BJ (cell line): ENCODE measurements around the gene TRIM2. TPM values are rescaled to one million over a fixed set of nuclear protein-coding genes. Genes with fewer than 3 reads are reported as not detected.

ENCODE experiments used
- CTCF ChIA-PET: fragments of 350-600 bp; formaldehyde crosslinking; extraction: SDS; loops from one replicate; lab custom pipeline; 2021; ENCODE audit warnings: antibody characterized with exemption, inconsistent platforms; lab: Yijun Ruan, JAX
- POLR2A ChIA-PET: fragments of 300-600 bp; sonication (Branson Sonifier 250); formaldehyde crosslinking; extraction: SDS; loops from one replicate; lab custom pipeline; 2021; ENCODE audit warnings: antibody characterized with exemption; lab: Charles Lee
- DNase-seq: peaks from one replicate; pipeline ENCODE4 v3.0.0-alpha.2; 2011; ENCODE audit warnings: low read depth
- H3K27me3 ChIP-seq: 2 replicates; pipeline ENCODE4 v1.6.0; 2011; ENCODE audit warnings: low read length; ENCODE audit not compliant: control insufficient read depth, insufficient read depth
- H3K36me3 ChIP-seq: 2 replicates; pipeline ENCODE4 v1.5.1; 2011; ENCODE audit warnings: low read length; ENCODE audit not compliant: control insufficient read depth, insufficient read depth
- H3K4me3 ChIP-seq: 2 replicates; pipeline ENCODE4 v1.5.1; 2011; ENCODE audit warnings: low read depth, mild to moderate bottlenecking, control low read depth, low read length
- polyA plus RNA-seq: library from polyadenylated mRNA; depleted of rRNA; stranded (reverse); fragments of >200 nt; gene quantifications from 2 replicates; pipeline ENCODE4 v1.2.3, GENCODE V29; 2011
- TF ChIP-seq, protein P1 (sequence below): IDR thresholded peaks from 2 replicates; pipeline ENCODE4 v1.5.1; 2011; ENCODE audit warnings: low read depth, mild to moderate bottlenecking, control low read depth, inconsistent platforms, low read length, moderate library complexity; ENCODE audit not compliant: insufficient read depth

The TRIM2 gene
- polyA plus RNA-seq, 1 experiment, result 34.1 TPM

GRCh38 chr4:153283260-153283659, 79.0 kb downstream of the TRIM2 start:
- ChIA-PET POLR2A (no interaction called here), CTCF (no interaction called here)
- no peaks in the 10 kb centered on the region for H3K27me3 ChIP-seq
- TF ChIP-seq, protein P1, sequence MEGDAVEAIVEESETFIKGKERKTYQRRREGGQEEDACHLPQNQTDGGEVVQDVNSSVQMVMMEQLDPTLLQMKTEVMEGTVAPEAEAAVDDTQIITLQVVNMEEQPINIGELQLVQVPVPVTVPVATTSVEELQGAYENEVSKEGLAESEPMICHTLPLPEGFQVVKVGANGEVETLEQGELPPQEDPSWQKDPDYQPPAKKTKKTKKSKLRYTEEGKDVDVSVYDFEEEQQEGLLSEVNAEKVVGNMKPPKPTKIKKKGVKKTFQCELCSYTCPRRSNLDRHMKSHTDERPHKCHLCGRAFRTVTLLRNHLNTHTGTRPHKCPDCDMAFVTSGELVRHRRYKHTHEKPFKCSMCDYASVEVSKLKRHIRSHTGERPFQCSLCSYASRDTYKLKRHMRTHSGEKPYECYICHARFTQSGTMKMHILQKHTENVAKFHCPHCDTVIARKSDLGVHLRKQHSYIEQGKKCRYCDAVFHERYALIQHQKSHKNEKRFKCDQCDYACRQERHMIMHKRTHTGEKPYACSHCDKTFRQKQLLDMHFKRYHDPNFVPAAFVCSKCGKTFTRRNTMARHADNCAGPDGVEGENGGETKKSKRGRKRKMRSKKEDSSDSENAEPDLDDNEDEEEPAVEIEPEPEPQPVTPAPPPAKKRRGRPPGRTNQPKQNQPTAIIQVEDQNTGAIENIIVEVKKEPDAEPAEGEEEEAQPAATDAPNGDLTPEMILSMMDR, result no peak
- no peak overlapping the region for H3K4me3 ChIP-seq
- no peak for DNase-seq
- H3K36me3 ChIP-seq, result peaks cover 3% of the 10 kb centered on the region

DNA sequence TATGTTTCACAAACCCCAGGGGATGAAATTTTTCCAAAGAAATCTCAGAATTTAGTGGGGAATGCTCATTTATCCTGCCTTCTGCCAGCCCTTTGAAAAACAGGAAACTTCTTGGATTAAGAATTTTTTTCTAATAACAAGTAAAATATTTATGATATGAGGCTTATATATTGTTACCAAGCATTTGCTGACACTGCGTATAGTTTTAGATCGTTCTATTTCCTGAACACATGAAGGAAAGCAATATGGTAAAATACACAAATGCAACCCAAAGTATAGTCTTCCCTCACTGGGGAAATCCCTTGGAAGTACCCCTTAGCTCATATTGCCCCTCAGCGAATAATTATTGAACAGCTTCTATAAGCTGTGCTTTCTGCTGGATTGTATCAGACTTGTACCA, 85.9 kb downstream of the TRIM2 start:
- ChIA-PET POLR2A (no interaction called here), CTCF (interaction anchor here (1.6 kb wide), 1 partner anchor 13 kb away, joined by 6 read pairs; no protein-coding TSS in a partner anchor)
- no peak for DNase-seq
- TF ChIP-seq, protein P1, result no peak
- H3K27me3 ChIP-seq, result no peaks in the 10 kb centered on the region
- H3K36me3 ChIP-seq, result peaks cover 7% of the 10 kb centered on the region
- no peak overlapping the region for H3K4me3 ChIP-seq

GRCh38 chr4:153291562-153291961, 87.3 kb downstream of the TRIM2 start:
- ChIA-PET CTCF (interaction anchor here (1.6 kb wide), 1 partner anchor 14 kb away, joined by 6 read pairs; no protein-coding TSS in a partner anchor), POLR2A (interaction anchor here (0.8 kb wide), 1 partner anchor 13 kb away, joined by 9 read pairs; no protein-coding TSS in a partner anchor)
- H3K4me3 ChIP-seq, result no peak overlapping the region
- TF ChIP-seq, protein P1, result no peak
- no peak for DNase-seq
- peaks cover 10% of the 10 kb centered on the region for H3K36me3 ChIP-seq
- no peaks in the 10 kb centered on the region for H3K27me3 ChIP-seq

DNA sequence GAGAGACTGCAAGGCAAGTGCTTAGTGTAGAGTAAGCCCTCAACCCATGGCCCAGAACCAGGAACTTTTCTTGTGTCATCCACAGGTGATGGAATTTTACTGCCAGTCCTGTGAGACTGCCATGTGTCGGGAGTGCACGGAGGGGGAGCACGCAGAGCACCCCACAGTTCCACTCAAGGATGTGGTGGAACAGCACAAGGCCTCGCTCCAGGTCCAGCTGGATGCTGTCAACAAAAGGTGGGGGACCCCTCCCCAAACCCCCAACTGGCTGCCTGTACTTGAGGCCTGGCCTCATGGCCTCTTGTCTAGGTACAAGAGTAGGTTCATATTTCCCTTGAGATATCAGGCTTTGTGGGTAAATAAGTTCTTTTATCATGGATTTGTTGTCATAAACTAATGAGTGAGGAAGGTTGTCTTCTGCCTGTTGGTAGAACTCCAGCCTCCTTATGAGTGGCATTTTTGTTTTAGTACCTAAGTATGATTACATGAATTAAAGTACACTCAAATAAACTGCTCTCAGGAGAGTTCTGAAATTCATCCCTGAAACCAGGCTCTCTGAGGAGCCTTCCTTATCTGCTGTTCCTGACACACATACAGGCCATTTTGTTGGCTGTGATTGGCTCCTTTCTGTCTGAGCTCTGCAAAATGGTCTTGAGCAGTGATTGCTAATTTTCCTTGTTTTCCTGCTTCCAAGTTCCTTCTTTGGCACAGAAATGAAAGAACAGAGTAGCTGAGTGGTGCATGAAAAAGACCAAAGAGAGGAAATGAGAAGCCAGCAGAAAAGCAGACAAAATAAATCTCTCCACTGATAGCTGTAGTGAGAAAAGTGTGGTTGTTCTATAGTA, 88.9 kb downstream of the TRIM2 start:
- H3K36me3 ChIP-seq, result peaks cover 10% of the 10 kb centered on the region
- no peak overlapping the region for H3K4me3 ChIP-seq
- no peaks in the 10 kb centered on the region for H3K27me3 ChIP-seq
- ChIA-PET CTCF (interaction anchor here (1.1 kb wide), 1 partner anchor 47 kb away, joined by 3 read pairs; no protein-coding TSS in a partner anchor), POLR2A (no interaction called here)
- DNase-seq, result no peak
- TF ChIP-seq, protein P1, result no peak

DNA sequence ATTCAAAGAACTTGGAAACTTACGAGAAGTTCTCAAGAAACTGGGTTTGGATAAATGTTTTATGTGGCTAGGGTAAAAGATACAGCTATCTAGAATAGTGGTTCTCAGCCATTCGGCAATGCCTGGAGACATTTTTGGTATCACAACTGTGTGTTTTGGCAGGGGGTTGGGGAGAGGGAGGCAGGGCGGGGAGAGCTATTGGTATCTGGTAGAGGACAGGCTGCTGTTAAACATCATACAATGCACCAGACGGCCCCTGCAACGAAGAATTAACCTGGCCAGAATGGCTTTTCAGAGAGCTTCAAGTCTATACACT, 89.5 kb downstream of the TRIM2 start:
- ChIA-PET CTCF (interaction anchor here (1.3 kb wide), 1 partner anchor 86 kb away, joined by 4 read pairs; no protein-coding TSS in a partner anchor), POLR2A (no interaction called here)
- Histone ChIP-seq H3K36me3 (peaks cover 10% of the 10 kb centered on the region), H3K4me3 (no peak overlapping the region), H3K27me3 (no peaks in the 10 kb centered on the region)
- TF ChIP-seq, protein P1, result no peak
- no peak for DNase-seq
